ENCODE results near the gene SLC39A11.

SLC39A11 gene

DNA sequence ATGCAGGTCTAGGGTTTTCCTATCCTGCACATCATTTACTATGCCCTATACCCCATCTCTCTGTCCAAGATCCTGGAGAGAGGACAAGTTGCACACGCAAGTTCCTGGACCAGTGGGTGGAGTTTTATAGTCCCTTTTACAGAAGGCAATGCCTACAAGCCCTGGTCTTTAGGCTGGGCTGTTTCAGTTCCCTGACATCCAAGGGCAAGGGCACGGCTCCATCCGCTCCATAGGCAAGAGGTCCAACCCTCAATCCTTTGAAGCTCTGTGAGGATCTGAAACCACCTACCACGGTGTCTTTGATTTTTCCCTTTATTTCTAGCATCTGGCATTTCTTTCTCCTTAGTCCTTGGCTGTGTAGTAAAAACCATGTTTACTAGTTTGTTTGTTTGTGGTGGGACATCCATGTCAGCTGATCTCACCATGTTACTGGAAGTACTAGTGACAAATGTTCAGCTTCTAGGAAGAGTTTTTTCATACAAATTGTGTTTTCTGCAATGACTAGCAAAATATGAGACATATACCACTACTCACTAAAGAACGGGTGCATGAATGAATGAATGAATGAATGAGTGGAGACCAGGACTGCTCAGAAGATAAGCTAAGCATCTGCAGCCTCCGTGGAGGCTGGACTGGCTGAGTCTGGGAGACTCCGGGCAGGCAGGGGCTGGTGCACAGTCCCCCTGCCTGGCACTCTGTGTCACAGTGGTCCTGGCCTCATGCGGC lies 359.4 kb downstream of the SLC39A11 start:
- Histone ChIP-seq H3K36me3 (ENCODE audit: control insufficient read depth, insufficient read depth, low read length) (no peaks in the 10 kb centered on the region), H3K4me3 (ENCODE audit: extremely low read depth, insufficient read depth, low read length, poor library complexity, severe bottlenecking) (no peak overlapping the region), H3K9me3 (ENCODE audit: control insufficient read depth, low read length) (no peaks in the 10 kb centered on the region), H3K27ac (ENCODE audit: low read depth, low read length, severe bottlenecking) (no peak overlapping the region), H3K4me1 (ENCODE audit: control insufficient read depth, insufficient read depth, low read length, poor library complexity, severe bottlenecking) (peaks cover 11% of the 10 kb centered on the region)
- 90 to 98% methylated on average over 5 of the region's 8 CpGs for WGBS, 2 experiments (ENCODE audit: insufficient coverage in 2 of 2)

DNA sequence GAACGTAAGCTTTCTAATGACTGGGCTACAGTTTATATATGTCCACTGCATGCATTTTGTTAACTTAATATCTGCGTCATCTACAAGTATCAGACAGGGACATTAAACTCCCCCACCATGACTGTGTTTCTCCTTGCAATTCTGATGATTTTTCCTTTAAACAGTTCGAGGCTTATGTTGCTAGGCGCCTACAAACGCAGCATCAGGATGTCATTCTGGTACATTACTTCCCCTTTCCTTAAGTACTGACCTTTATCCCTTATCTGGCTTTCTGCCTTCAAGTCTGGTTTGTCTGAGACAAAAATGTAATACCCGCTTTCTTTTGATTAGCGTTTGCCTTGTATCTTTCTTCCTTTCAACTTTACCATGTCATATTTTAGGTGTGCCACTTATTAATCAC lies 362.4 kb downstream of the SLC39A11 start:
- H3K36me3 ChIP-seq (ENCODE audit: control insufficient read depth, insufficient read depth, low read length) = no peaks in the 10 kb centered on the region
- no peak overlapping the region for H3K4me3 ChIP-seq (ENCODE audit: extremely low read depth, insufficient read depth, low read length, poor library complexity, severe bottlenecking)
- peaks cover 20% of the 10 kb centered on the region for H3K4me1 ChIP-seq (ENCODE audit: control insufficient read depth, insufficient read depth, low read length, poor library complexity, severe bottlenecking)
- no peak overlapping the region for H3K27ac ChIP-seq (ENCODE audit: low read depth, low read length, severe bottlenecking)
- 88 to 93% methylated on average over 7 of the region's 7 CpGs for WGBS, 2 experiments (ENCODE audit: insufficient coverage in 2 of 2)
- no peaks in the 10 kb centered on the region for H3K9me3 ChIP-seq (ENCODE audit: control insufficient read depth, low read length)

DNA sequence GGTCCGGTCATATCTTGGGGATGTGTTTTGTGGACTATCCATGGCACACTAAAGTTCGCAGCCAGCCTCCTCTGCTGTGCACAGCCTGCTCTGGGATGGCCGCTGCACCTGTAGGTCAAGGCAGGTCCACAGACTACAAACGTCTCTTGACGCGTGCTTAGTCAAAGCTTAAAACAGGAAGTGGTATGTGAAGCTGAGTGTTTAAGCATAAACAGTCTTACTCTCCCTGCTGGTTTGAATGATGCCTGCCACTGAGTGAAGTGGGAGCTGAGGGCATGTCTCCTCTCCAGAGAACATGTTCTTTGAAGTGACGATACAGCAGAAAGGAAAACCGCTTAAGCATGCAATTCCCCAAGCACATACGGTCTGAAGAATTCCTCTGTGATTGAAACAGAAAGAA lies 365.6 kb downstream of the SLC39A11 start:
- H3K27ac ChIP-seq (ENCODE audit: low read depth, low read length, severe bottlenecking) = no peak overlapping the region
- H3K36me3 ChIP-seq (ENCODE audit: control insufficient read depth, insufficient read depth, low read length) = no peaks in the 10 kb centered on the region
- H3K9me3 ChIP-seq (ENCODE audit: control insufficient read depth, low read length) = no peaks in the 10 kb centered on the region
- H3K4me3 ChIP-seq (ENCODE audit: extremely low read depth, insufficient read depth, low read length, poor library complexity, severe bottlenecking) = no peak overlapping the region
- H3K4me1 ChIP-seq (ENCODE audit: control insufficient read depth, insufficient read depth, low read length, poor library complexity, severe bottlenecking) = peaks cover 32% of the 10 kb centered on the region
- 79 to 89% methylated on average over 7 to 8 of the region's 9 CpGs for WGBS, 2 experiments (ENCODE audit: insufficient coverage in 2 of 2)

DNA sequence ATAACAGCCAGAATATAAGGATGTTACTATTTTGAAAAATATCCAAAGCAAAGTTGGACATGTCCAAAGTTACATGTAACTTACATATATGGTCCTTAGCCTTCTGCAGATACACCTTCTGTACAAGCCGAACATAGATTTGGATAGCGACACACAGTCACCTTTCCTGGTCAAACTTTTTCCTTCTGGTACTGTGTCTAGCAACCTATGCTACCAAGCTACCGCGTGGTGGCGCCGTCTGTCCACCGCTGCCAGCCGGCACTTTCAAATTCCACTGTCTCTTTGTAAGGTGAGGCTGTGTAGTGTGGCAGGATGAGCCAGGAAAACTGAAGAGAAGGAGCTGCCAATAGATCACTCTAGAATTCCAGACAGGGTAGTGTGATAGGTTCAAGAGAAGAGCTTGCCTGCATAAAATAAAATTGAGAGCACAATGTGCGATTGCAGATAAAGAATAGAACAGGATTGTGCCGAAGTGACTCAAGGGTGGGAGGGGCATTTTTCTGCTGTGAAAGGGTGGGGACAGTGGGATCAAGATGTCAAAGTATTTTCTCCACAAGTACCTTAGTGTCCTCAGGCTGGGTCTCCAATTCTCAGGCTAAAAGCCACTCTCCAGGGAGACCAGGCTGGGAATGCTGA lies 366.9 kb downstream of the SLC39A11 start:
- peaks cover 30% of the 10 kb centered on the region for H3K4me1 ChIP-seq (ENCODE audit: control insufficient read depth, insufficient read depth, low read length, poor library complexity, severe bottlenecking)
- no peaks in the 10 kb centered on the region for H3K36me3 ChIP-seq (ENCODE audit: control insufficient read depth, insufficient read depth, low read length)
- no peak overlapping the region for H3K27ac ChIP-seq (ENCODE audit: low read depth, low read length, severe bottlenecking)
- no peaks in the 10 kb centered on the region for H3K9me3 ChIP-seq (ENCODE audit: control insufficient read depth, low read length)
- 38 to 66% methylated on average over 4 to 6 of the region's 10 CpGs for WGBS, 2 experiments (ENCODE audit: insufficient coverage in 2 of 2)
- H3K4me3 ChIP-seq (ENCODE audit: extremely low read depth, insufficient read depth, low read length, poor library complexity, severe bottlenecking) = no peak overlapping the region

DNA sequence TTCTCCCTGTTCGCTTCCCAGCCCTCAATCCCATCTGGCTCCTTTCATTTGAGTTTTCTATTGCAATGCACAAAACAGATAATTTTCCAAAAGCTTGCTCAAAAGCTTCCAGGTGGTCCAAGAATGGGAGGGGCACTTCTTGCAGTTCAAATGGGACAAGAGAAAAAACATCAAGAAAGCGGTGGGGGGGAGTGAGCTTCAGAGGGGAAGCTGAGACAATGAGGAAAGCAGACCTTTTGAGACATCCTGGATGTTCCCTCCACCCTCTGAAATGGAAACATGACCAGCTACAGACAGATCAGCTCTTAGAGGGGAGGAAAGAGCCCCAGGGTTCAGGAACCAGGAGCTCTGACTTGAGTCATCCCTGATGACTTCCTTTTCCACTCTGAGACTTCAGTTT lies 368.2 kb downstream of the SLC39A11 start:
- Histone ChIP-seq H3K4me1 (ENCODE audit: control insufficient read depth, insufficient read depth, low read length, poor library complexity, severe bottlenecking) (peaks cover 37% of the 10 kb centered on the region), H3K4me3 (ENCODE audit: extremely low read depth, insufficient read depth, low read length, poor library complexity, severe bottlenecking) (no peak overlapping the region), H3K9me3 (ENCODE audit: control insufficient read depth, low read length) (no peaks in the 10 kb centered on the region), H3K27ac (ENCODE audit: low read depth, low read length, severe bottlenecking) (no peak overlapping the region), H3K36me3 (ENCODE audit: control insufficient read depth, insufficient read depth, low read length) (no peaks in the 10 kb centered on the region)
- 43 to 60% methylated on average over 1 to 2 of the region's 2 CpGs for WGBS, 2 experiments (ENCODE audit: insufficient coverage in 2 of 2)

DNA sequence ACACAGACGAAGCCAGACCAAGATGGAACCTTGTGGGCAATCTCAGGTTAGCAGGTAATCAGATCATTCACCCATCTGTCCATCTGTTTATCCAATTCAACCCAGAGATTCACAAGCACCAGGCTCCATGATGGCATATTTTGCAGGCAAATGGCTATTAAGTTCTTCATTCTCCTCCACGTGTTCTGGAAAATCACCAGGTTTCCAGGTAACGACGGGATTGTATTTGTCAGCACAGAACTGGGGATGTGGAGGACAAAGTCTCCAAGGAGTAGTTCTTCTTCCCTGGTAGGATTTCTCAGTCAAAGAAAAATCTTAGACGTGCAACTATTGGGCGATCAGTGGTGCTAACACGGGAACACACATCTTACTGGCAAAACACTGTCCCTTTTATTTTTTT lies 368.8 kb downstream of the SLC39A11 start:
- H3K36me3 ChIP-seq (ENCODE audit: control insufficient read depth, insufficient read depth, low read length) = no peaks in the 10 kb centered on the region
- H3K4me3 ChIP-seq (ENCODE audit: extremely low read depth, insufficient read depth, low read length, poor library complexity, severe bottlenecking) = no peak overlapping the region
- 95 to 96% methylated on average over 4 of the region's 7 CpGs for WGBS, 2 experiments (ENCODE audit: insufficient coverage in 2 of 2)
- H3K9me3 ChIP-seq (ENCODE audit: control insufficient read depth, low read length) = no peaks in the 10 kb centered on the region
- peaks cover 40% of the 10 kb centered on the region for H3K4me1 ChIP-seq (ENCODE audit: control insufficient read depth, insufficient read depth, low read length, poor library complexity, severe bottlenecking)
- no peak overlapping the region for H3K27ac ChIP-seq (ENCODE audit: low read depth, low read length, severe bottlenecking)

DNA sequence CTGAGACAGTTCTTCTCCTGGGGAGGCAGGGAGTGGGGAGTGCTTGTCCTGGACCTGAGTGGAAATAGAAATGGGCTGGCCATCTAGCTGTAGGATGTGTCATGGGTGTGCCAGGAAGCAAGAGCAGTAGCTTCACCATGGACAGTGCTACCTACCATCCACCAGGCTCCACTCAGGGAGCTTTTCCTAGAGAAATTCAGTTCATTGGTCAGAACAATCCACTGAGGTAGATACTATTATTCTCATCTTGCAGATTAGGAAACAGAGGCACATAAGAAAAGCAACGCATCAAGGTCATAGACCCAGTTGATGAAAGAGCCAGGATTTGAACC lies 372.0 kb downstream of the SLC39A11 start:
- 82 to 86% methylated on average over 1 of the region's 1 CpG for WGBS, 2 experiments (ENCODE audit: insufficient coverage in 2 of 2)
- Histone ChIP-seq H3K4me1 (ENCODE audit: control insufficient read depth, insufficient read depth, low read length, poor library complexity, severe bottlenecking) (peaks cover 36% of the 10 kb centered on the region), H3K27ac (ENCODE audit: low read depth, low read length, severe bottlenecking) (no peak overlapping the region), H3K36me3 (ENCODE audit: control insufficient read depth, insufficient read depth, low read length) (no peaks in the 10 kb centered on the region), H3K9me3 (ENCODE audit: control insufficient read depth, low read length) (no peaks in the 10 kb centered on the region), H3K4me3 (ENCODE audit: extremely low read depth, insufficient read depth, low read length, poor library complexity, severe bottlenecking) (no peak overlapping the region)

DNA sequence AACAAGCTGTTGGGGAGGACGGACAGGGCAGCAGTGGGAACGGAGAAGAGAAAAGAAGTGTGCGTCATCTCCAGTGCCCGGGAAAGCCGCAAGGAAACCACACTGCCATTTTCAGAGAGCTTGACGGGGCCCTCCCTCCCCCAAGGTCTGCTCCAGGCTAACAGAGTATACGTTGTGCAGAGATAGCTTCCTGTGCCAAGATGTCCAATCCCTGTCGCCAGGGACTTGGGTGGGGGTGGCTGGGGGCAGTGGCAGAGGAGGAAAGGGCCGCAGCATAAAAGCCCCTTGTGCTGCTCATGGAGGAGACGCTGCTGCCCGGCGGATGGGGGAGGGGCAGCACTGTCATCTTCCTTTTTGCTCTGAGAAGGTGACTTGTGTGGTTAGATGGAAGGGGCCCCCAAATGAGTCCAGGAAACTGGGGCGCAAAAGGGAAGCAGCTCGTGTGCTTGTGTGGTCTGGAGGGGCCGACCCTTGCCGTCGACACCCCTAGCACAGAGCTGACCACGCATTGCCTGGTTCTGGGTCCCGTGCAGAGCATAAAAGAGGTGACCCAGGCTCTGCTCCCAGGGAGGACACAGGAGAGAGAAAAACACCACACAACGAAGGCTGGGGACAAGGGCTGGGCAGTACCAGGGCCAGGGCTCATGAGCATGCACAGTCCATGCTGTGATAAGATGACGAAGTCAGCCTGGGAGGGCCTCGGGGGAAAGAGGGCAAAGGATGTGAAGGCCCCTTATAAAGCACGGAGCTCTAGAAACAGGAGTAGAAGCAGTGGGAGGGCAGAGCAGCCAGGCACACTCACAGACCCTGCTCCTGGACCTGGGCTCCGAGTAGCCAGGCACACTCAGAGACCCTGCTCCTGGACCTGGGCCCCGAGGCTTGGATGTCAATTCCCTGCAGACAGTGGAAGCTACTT lies 372.7 kb downstream of the SLC39A11 start:
- no peak overlapping the region for H3K4me3 ChIP-seq (ENCODE audit: extremely low read depth, insufficient read depth, low read length, poor library complexity, severe bottlenecking)
- 78 to 80% methylated on average over 19 of the region's 25 CpGs for WGBS, 2 experiments (ENCODE audit: insufficient coverage in 2 of 2)
- H3K4me1 ChIP-seq (ENCODE audit: control insufficient read depth, insufficient read depth, low read length, poor library complexity, severe bottlenecking) = peaks cover 34% of the 10 kb centered on the region
- H3K36me3 ChIP-seq (ENCODE audit: control insufficient read depth, insufficient read depth, low read length) = no peaks in the 10 kb centered on the region
- H3K27ac ChIP-seq (ENCODE audit: low read depth, low read length, severe bottlenecking) = peak overlapping the region; percentile 62
- H3K9me3 ChIP-seq (ENCODE audit: control insufficient read depth, low read length) = no peaks in the 10 kb centered on the region

DNA sequence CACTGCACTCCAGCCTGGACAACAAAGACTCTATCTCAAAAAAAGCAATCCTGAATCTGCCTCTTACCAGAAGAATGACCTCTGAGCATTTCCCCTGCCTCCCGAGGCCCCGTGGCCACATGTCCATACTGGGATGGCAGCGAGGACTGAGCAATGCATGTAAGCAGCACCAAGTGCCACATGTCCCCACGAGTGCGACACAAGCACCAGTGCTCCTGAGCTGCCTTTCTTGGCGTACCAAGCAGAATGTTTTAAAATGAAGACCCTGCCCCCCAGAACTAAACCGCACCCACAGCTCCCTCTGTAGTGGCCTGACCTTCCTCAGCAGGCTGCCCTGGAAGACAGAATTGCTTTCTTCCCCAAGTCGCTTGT lies 373.3 kb downstream of the SLC39A11 start:
- Histone ChIP-seq H3K36me3 (ENCODE audit: control insufficient read depth, insufficient read depth, low read length) (no peaks in the 10 kb centered on the region), H3K27ac (ENCODE audit: low read depth, low read length, severe bottlenecking) (peak overlapping the region; percentile 62), H3K4me3 (ENCODE audit: extremely low read depth, insufficient read depth, low read length, poor library complexity, severe bottlenecking) (no peak overlapping the region), H3K4me1 (ENCODE audit: control insufficient read depth, insufficient read depth, low read length, poor library complexity, severe bottlenecking) (peaks cover 29% of the 10 kb centered on the region), H3K9me3 (ENCODE audit: control insufficient read depth, low read length) (no peaks in the 10 kb centered on the region)
- WGBS, 2 experiments (ENCODE audit: insufficient coverage in 2 of 2) = 87 to 89% methylated on average over 6 to 7 of the region's 8 CpGs

DNA sequence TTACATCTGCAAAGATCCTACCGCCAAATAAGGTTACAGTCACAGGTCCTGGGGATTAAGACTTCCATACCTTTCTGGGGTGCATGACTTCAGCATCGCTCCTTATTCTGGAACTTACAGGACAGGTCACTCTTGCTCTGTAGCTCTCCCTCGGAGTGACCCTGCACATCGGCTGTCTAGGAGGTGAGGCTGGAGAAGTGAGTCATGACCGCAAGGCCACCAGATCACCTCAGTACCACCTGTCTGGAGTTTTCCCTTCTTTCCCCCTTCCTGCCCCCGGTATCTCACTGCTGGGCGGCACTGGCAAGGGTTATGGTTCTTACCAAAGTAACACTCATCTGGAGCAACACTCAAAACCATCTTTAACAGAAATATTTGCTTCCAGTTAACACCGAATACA lies 374.8 kb downstream of the SLC39A11 start:
- H3K4me3 ChIP-seq (ENCODE audit: extremely low read depth, insufficient read depth, low read length, poor library complexity, severe bottlenecking) = no peak overlapping the region
- 93 to 95% methylated on average over 7 to 8 of the region's 8 CpGs for WGBS, 2 experiments (ENCODE audit: insufficient coverage in 2 of 2)
- H3K9me3 ChIP-seq (ENCODE audit: control insufficient read depth, low read length) = no peaks in the 10 kb centered on the region
- H3K27ac ChIP-seq (ENCODE audit: low read depth, low read length, severe bottlenecking) = no peak overlapping the region
- H3K36me3 ChIP-seq (ENCODE audit: control insufficient read depth, insufficient read depth, low read length) = no peaks in the 10 kb centered on the region
- H3K4me1 ChIP-seq (ENCODE audit: control insufficient read depth, insufficient read depth, low read length, poor library complexity, severe bottlenecking) = peaks cover 18% of the 10 kb centered on the region
